Measurements from ENCODE around the gene FOXN3.

Gene FOXN3

DNA sequence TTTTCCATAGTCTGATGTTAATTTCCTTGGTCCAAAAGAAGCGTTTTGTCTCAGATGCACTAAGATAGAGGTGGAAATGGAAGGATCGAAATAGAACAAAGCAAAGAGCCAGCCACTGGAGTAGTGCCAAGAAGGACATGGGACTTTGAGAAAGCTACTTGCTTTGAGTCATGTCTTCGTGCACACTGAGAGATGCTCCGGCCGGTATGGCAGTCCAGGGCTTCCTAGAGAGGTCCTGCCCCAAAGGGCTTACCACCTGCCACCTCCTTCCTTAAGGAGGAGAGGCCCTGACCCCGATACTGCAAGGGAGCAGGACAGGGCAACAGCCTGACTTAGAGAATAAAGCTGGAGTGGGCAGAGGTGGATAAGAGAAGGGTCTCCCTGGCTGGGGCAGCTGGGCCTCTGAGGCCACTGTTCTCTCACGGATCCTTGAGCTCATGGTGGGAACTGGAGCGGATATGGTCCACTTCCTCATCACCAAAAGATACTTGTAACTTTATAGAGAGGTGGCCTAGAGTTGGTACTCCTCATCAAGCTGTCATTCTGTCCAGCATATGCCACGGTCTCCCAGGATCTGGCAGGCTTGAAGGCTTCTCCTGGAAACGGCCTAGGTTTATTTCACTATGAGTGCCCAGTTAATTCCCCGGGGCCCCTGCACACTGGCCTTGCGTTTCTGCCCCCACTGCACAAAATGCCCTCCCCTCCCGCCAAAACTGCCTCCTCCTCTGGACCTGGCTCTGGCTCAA lies 57.4 kb downstream of the FOXN3 start:
- no peak for DNase-seq

DNA sequence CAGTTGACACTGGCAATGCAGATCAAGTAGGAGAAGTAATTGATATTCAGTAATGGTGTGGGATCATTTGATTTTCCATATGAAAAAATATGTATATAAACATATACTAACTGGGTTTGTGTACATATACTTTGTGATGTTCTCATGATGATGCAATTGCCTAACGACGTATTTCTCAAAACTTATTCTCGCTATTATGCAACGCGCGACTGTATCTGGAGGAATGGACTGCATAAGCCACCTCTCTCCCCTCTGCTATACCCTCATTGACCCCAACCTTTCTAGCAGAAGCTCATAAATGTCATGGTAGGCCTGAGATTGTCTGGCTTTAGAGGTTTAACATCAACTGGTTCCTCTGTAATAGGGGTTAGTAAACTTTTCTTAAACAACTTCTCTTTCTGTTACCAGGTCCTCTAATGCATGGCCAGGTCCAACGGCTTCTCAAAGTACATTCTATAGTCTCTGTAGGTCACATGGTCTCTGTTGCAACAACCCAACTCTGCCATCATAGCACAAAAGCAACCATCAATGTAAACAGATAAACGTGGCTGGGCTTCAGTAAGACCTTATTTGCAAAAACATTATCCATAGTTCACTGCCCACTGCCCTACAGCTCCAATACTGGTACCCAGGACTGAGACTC lies 59.3 kb downstream of the FOXN3 start:
- DNase-seq: no peak

DNA sequence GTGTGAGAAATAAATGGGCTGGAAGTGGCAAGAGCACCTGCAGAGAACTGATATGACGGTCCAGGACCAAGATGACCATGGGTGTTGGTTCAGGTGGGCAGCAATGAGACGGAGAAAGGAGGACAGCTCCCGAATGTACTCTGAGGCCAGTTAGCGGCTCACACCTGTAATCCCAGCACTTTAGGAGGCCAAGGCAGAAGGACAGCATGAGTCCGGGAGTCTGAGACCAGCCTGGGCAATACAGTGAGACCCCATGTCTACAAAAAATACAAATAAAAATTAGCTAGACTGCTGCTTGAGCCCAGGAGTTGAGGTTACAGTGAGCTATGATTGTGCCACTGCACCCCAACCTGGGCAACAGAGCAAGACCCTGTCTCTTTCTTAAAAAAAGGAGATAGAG lies 60.1 kb downstream of the FOXN3 start:
- no peak for DNase-seq

DNA sequence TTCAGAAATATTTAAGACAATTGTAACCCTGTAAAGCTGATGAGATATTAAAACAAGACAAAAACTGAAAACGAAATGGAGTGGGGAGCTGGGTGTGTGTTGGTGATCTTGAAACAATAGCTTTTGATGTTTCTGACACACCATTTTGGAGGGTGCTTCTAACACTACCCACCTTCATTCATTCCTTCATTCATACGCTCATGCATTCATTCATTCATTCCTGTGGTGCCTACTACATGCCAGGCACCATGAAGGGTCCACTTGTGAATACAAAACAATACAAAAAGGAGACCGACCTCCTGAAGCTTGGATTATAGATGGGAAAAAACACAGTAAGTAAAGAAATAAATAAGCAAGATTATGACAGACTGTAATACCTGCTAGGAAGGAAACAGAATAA lies 60.5 kb downstream of the FOXN3 start:
- no peak for DNase-seq

DNA sequence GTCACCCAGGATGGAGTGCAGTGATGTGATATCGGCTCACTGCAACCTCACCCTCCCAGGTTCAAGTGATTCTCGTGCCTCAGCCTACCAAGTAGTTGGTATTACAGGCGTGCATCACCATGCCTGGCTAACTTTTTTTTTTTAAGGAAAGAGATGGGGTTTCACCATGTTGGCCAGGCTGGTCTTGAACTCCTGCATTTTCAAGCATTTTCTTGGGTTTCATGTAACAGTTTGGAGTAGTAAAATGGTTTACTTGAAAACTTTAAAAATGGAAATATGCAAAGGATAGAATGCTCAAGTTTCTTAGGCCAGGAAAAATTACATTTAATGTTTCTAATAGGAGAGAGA lies 63.3 kb downstream of the FOXN3 start:
- no peak for DNase-seq

DNA sequence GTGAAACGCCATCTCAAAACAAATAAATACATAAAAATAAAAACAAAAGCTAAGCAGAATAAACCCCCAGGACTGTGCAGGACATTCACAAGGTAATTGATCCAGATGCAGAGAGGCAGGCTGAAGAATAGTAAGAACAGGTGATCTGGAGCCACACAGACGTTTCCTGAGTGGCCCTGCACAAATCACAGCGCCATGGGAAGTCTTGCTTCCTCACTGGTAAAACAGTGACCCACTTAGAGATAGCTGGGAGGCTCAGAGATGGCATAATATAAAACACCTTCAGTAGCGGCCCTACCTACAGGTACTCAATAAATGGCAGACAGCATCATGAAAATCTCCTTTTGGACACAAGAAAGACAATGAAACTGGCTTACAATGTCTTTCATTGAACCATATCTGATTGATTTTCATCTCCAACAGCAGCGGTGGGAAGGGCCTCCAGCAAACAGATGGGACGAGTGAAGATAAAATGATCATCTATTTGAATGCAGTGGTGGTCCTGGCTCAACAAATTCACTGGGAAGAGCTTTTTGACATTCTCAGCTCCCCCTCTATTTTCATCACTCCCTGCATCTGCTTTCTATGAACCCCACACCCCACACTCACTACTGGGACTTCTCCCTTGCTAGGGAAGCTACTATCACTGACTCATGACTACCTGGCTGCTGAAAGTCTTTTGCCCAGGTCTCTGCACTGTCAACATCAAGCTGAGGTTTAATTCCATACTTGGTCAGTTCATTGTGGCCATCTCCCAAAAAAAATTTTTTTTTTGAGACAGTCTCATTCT lies 63.9 kb downstream of the FOXN3 start:
- no peak for DNase-seq

DNA sequence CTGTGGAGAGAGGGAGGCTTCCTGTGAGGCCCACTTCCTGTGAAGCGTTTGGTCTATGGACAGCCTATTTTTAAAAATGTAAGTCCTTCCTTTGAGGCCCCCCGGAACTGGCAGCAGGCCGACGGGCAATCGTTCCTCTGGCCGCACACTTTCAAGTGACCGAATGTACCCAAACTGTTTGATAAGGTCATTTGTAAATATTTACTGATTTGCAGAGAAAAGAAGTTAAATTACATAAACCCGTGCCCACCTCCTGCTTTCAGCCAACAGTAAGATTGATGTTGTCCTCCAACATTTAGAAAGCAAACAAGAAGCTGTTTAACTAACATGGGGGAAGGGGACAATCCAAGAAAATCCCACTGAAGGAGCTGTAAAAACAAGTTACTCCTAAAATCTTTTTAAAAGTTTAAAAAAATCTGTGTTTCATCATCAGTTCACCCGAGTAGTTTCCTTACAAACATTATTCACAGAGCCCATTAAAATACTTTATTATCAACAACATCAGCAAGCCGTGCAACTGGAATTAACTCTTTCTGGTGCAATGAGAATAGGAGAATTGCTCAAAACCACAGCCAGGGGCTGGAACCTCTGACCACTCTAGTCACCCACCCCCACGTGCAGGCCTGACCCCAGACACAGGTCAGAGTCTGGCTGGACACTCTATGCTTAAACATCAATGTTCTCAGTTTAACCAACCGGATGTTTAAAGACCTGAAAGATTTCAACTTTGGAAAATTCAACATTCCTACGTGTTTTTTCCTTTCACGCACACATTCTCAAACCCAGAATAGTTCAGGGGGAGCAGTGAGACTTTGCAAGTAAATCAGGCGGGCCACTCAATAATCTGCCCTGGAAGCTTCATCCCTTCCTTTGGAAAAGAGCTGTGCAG lies 65.3 kb downstream of the FOXN3 start:
- peak; percentile 22 for DNase-seq

DNA sequence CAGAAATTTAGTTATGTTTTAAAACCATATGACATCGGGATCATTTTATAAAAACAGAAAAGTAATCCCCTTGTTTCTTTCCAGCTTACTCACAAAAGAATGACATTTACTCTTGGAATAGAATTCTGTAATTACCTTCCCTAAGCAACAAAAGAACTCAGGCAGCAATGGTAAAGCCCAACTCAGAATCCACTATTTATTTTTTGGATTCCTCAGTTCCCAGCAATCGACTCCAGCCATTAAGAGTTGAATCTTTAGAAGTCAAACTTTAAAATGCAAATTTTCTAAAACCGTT lies 65.9 kb downstream of the FOXN3 start:
- no peak for DNase-seq

DNA sequence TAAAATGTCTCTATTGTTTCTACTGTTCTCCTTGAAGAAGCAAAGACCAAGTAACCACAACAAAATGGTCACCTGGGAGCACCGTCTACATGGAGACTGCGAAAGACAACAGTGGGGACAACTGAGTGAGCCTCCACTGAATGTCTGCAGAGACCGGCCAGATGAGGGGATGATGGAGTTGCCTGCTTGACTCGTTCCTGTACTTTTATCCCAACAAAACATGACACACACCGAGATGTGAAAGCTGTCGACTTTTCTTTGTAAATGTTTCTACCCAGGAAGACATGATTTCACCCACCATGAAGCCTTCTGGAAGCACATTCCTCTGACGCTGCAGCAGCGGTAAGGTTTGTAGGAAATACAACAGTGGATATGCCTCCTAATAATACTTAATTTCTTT lies 66.9 kb downstream of the FOXN3 start:
- no peak for DNase-seq

DNA sequence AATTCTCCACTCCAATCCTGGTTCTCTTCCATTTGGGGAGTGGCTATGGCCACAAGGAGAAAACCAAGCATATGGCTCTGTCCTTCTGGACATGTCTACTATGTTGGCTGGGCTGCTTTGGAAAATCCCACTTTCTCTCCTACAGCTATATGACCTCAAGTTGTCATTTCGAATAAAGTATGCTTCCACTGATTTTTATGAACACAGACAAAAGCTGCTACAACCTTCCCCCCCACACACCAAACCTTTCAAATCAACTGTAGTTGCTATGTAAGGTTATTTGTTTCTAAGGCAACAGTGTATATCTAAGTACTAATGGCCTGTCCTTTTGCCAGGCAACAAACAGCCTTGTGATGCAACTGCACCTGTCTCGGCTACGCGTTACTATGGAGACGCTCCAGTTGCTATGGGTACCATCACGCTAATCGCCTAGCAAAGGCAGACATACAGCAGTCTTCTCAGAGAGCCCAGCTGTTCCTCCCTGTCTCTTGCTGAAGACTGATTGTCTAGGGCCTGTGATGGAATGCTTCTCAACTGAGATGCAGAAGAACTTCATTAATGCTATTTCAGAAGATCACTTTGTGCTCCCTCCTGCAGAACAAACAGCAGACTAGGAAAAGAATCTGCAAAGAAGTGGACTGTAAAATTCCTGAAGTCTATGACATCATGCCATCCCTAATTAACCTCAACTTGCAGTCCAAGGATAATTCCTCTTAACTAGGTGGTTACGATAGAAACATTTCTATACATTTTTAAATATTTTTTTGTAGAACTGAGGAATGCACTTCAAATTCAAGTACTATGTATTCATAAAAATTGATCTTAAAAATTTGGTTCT lies 67.6 kb downstream of the FOXN3 start:
- DNase-seq: no peak

DNA sequence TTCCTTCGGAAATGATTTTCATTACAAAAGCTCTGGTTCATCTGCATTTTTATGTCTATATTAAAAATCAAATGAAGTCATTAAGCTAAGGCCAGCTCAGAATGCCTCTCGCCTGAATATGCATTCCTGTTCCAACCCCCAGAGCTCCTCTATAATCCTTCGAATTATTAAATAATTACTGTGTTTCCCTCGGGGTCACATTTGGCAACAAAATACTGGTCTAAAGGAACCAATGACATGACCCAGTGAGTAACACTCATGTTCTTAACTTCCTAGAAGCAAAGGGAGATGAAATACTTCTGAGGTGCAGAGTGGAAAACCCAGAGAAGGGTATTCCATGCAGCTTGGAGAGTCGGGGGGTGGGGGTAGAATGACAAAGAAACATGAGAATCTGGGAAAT lies 68.3 kb downstream of the FOXN3 start:
- no peak for DNase-seq

DNA sequence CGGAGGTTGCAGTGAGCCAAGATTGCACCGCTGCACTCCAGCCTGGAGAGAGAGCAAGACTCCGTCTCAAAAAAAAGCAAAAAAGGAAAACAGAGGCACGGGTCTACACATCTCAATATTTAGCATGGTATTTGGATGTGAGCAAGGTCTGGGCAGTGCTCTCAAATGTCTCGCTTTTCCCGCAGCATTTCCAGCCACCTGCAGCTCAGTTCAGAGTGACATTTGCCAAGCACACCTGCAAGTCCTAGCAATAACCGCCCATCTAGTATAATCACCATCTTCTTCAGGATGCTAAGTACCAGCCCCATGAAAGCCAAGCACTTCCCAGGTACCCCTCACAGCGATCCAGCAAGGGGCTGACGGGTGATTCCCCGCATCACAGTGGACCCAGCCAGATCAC lies 69.1 kb downstream of the FOXN3 start:
- DNase-seq: no peak

DNA sequence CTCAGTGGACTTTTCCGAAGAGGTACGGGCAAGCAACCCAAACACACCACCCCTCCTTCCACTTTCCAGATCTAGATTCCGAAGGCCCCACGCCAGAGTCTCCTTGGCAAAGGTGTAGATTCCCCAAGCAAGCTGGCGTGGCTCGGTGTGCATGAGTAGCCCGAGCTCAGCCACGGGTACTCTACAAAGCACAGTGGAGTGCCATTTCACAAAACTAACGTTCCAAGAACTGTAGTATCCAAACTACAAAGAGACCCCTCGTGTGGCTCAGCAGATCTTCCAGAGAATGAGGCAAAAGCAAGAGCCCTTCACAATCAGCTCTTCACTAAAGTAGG lies 72.1 kb downstream of the FOXN3 start:
- no peak for DNase-seq

DNA sequence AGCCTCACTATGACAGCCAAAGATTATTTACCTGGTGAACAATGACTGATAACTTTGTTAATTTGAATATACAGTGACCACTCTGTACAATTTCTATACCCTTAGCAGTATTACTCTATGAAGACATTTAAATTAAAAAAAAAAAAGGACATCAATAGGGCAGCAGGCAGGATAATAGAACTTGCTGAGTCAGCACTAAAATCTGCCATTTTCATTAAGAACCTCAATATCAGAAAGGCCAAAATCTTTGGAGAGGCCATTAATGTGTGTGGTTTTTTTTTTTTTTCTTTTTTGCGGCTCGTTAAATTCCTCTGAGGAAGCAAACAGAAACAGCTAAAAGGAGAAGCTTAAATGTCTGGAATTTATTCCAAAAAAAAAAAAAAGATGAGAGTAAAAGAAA lies 73.7 kb downstream of the FOXN3 start:
- DNase-seq: no peak

DNA sequence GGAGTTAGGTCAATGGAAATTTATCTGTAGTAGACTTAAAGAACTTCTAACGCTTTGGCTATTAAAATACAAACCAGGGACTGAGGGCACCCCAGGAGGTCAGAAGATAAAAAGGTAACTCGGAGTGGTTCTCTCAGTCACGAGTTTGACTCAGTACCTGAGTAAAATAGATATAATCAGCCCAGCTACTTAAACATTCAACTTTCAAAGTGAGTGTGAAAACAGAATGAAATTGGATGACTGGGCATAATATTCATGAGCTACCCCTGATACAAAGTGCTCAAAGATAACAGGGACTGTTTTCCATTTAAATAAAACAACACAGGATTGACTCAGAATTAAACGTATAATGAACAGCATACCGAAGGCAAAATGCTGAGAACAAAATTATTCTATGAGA lies 75.0 kb downstream of the FOXN3 start:
- DNase-seq: no peak

DNA sequence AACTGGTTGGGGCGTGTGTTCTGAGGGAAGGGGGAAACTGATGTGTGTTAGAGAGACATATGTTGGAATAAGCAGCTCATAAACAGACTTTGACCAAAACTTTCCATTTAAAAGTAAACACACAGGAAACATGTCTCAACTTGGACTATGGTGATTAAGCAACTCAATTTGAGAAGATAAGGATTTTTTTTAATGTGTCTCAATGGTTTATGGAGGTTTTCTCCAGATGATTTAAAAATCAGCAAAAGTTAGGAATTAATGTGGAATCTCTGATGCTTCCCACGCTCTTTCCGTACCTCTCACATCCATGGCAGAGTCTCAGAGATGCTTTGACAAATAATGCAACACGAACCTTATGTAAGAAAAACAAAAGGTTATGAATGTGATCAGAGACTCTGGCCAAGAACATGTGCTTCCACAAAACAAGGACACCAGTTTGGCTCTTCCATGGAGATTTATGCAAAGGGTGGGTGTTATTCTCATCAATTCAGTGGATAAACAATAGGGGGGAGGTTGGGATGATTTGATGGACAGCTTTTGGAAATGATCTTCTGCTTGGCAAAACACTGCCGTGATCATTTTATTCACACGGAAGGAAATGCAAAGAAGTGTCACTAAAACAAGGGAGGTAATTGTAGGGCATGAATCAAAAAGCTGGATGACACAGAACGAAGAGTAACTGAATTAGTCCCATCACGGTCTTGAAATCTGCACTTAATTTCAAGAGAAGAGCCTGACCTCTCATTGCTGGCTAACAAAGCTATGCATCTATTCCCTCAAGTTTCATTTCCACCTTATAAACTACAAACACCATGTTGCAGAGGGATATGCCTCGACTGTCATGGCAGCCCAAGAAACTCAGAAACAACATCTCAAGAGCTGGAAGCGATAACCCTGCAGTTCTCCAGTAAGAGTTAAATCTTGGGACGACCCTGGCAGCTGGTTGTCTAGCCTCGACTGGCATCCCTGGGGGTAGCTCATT lies 76.5 kb downstream of the FOXN3 start:
- no peak for DNase-seq

DNA sequence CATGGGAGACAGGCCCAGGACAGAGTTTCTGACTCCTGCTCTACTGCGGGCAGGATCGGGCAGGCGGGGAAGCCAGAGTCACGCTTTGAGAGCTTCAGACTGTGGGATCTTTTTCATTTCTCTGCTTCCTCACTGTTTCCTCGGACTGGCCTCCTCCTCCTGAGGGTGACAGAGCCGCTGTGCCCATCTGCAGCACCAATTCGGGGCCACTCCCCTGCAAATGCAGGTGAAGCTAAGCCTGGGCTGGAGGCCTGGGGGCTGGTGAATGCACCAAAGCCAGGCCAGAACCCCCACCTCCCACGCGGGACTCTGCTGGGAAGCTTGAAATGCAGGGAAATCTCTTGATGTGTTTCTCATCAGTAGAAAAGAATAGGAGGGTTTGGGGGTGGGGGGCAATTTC lies 77.5 kb downstream of the FOXN3 start:
- DNase-seq: no peak

DNA sequence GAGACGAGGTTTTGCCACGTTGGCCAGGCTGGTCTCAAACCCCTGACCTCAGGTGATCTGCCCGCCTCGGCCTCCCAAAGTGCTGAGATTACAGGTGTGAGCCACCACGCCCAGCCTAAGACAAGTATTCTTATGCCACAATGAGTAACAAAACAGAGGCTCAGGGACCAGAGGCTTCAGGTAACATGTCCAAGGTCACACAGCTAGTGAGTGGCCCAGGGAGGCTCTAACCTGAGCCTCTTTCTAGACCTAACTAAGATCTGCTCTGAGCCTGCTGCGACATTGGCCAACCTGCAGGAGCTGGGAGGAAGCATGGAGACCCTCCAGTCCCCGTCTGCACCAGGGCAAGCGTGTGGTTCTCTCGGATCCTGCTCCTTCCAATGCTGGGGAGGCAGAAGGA lies 77.9 kb downstream of the FOXN3 start:
- no peak for DNase-seq

DNA sequence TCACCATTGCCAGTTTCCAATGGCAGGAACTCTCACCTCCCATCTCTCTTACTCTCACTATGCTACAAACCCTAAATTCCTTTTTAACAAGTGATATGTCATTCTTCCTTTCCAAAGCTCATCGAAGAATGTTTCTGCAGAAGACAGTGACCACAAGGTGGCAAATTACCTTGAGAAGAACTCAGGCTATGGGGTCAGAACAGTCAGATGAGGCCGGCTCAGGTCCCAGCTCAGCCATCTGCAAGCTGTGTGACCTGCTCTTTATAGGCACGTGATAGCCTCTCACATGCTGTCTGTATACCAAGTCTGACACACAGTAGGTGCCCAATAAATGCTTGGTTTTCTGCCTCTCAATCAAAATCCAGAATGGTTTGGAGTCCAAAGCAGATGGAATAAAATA lies 80.7 kb downstream of the FOXN3 start:
- DNase-seq: no peak

DNA sequence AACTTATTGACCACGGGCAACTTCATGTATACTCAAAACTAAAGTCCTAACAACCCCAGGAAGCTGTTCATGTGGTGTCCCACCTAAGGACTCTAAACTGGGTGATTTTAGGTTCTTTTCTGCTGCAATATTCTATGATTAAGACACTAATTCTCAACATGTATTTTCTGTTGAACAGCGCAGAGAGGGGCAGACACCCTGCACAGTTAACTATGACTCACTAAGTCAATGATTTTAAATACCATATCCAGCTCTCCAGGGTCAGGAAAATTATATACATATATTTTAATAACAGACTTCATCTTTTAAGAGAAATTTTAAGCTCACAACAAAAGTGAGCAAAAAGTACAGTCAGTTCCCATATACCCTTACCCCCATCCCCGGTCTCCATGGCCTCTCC lies 85.0 kb downstream of the FOXN3 start:
- DNase-seq: no peak

DNA sequence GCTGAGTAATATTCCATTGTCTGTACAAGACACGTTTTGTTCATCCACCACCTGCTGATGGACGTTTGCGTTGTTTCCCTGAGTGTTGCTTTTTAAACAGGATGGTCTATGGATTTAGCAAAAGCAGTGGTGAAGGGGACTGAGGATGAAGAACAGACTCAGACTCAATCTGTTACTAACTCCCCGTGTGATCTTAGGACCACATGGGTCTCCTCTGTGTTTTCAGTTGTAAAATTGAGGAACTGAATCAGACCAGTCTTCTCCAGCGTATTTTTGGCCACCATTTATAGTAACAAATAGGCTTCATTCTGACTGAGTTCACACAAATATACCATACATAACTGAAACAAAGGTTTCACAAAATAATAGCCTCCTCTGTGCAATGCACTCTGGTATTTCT lies 85.6 kb downstream of the FOXN3 start:
- no peak for DNase-seq
